Activated CD4-positive, alpha-beta T cell treated with anti-CD3 and anti-CD28 coated beads, Interleukin-2, amount 50 U/mL, for 1 hour (primary cell): Measurements from ENCODE around the gene ADAM10.

Experiments
- DNase-seq: peaks from one replicate; pipeline ENCODE4 v3.0.0-alpha.2; 2020

ADAM10 gene

GRCh38 chr15:58569455-58569854 lies 180.1 kb downstream of the ADAM10 start:
- no peak for DNase-seq

GRCh38 chr15:58568157-58568571 lies 181.3 kb downstream of the ADAM10 start:
- DNase-seq: no peak

- DNase-seq: no peak
These were observed 183.5 kb downstream of the ADAM10 start for GRCh38 chr15:58566029-58566428.

GRCh38 chr15:58565619-58566018 lies 183.9 kb downstream of the ADAM10 start:
- no peak for DNase-seq

- DNase-seq: no peak
These were observed 184.5 kb downstream of the ADAM10 start for GRCh38 chr15:58564981-58565380.

GRCh38 chr15:58562135-58562534 lies 187.4 kb downstream of the ADAM10 start:
- DNase-seq: no peak

- DNase-seq: no peak
These were observed 188.2 kb downstream of the ADAM10 start for GRCh38 chr15:58561321-58561720.

- DNase-seq: no peak
These were observed 189.5 kb downstream of the ADAM10 start for GRCh38 chr15:58559904-58560588.

- DNase-seq: no peak
These were observed 190.7 kb downstream of the ADAM10 start for GRCh38 chr15:58558777-58559176.

- no peak for DNase-seq
These were observed 193.0 kb downstream of the ADAM10 start for GRCh38 chr15:58556541-58556940.

GRCh38 chr15:58556028-58556361 lies 193.5 kb downstream of the ADAM10 start:
- no peak for DNase-seq

- no peak for DNase-seq
These were observed 194.1 kb downstream of the ADAM10 start for GRCh38 chr15:58555162-58556027.

GRCh38 chr15:58554758-58555157 lies 194.7 kb downstream of the ADAM10 start:
- no peak for DNase-seq

- no peak for DNase-seq
These were observed 196.1 kb downstream of the ADAM10 start for GRCh38 chr15:58553365-58553918.

- no peak for DNase-seq
These were observed 196.8 kb downstream of the ADAM10 start for GRCh38 chr15:58552505-58553364.

- no peak for DNase-seq
These were observed 197.6 kb downstream of the ADAM10 start for GRCh38 chr15:58551764-58552504.

- DNase-seq: no peak
These were observed 198.3 kb downstream of the ADAM10 start for GRCh38 chr15:58551084-58551763.

GRCh38 chr15:58549785-58550074 lies 199.8 kb downstream of the ADAM10 start:
- no peak for DNase-seq

- no peak for DNase-seq
These were observed 200.3 kb downstream of the ADAM10 start for GRCh38 chr15:58549013-58549784.

- DNase-seq: no peak
These were observed 201.0 kb downstream of the ADAM10 start for GRCh38 chr15:58548308-58549012.
